NCI-H748 (cell line): ENCODE results near the gene SRMS.

Experiments used
- DNase-seq: peaks from one replicate; lab custom pipeline; 2025; ENCODE audit not compliant: unreplicated experiment; lab: John Stamatoyannopoulos, UW

The SRMS gene

DNA sequence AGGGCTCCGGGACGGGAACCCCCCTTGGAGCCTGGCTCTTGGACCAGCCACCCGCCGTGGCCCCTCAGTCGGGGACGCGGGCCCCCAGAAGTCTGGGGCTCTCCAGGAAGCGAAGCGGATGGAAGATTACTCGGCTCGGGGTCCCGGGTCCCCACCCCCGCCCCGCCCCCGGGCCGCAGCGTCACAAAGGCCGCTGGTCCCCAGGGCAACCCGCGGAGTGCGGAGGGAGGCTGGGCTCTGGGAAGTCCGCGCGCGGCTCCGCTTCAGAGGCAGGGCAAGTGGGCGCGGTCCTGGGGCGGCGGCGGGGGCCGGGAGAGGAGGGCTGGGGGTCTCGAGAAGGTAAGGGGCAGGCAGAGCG, 6.4 kb upstream of the SRMS start, which contains the start of gene FNDC11:
FNDC11 (plus strand) TSS at position 227 of the 358 bp plus-strand sequence. CDS start 1,505 bp downstream, outside the sequence.
- peak; percentile 70 for DNase-seq

DNA sequence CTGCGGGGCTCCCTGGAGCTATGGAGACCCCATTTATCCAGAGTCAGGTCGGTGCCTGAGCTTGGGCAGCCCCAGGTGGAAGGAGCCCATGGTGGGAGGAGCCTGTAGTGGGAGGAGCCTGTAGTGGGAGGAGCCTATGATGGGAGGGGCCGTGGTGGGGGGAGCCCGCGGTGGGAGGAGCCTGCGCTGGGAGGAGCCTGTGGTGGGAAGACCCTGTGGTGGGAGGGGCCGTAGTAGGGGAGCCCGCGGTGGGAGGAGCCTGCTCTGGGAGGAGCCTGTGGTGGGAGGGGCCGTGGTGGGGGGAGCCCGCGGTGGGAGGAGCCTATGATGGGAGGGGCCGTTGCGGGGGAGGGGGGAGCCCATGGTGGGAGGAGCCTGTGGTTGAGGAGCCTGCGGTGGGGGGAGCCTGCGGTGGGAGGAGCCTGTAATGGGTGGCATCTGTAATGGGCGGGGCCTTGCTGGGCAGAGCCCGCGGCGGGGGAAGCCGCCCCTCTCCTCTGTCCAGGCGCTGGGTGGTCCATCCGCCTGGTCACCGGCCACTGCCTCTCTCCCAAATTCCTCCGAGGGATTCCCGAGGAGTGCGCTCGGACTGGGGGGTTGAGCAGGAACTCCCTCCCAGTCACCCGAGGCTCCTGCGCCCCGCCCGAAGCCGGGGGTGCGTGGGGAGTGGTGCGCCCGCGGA, 5.8 kb upstream of the SRMS start:
- peak; percentile 75 for DNase-seq

DNA sequence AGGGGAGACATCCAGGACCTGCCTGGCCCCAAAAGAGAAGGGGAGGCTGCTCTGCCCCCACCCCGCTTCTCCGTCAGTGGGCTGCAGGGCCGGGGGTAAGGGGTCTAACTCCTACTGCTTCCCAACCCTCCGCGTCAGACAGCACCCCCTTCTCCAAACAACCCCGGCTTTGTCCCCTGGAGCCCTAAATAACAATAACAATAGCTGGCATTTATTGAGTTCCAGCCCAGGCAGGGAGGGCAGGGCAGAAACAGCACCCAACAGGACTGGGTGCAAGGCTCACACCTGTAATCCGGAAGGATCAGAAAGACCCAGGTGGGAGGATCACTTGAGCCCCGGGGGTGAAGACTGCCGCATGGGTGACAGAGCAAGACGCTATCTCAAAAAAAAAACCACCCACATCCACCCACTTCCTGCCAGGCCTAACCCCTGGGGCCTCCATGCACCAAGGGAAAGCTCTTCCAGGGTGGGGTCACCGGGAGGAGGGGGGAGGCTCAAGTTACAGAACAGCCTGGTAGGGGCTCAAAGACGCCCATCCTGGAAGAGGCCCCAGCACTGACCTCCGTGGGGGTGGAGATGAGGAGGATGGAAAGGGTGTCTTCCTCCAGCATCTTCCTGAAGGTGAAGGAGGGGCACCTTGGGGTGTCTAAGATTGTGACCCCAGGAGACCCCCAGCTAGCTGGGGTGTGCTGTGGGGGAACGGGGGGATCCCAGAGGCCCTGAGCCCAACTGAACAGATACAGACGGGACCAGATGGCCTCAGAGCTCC, 5.1 kb upstream of the SRMS start:
- DNase-seq = no peak

DNA sequence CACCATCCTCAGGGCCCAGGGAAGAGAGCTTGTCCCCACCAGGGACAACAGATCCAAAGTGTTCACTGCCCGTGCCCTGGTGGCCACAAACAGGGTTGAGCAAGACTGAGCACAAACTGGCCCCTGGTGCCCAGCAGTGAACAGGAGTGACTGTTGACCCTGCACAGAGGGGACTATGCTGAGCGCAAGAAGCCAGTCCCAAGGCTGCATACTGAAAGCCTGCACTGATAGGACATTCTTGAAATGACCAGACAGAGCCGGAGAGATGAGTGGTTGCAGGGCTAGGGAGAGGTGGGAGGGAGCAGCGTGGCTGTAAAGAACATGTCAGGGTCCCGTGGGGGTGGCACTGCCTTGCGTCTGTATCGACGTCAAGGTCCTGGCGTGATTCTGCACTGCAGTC, 3.5 kb upstream of the SRMS start:
- DNase-seq = no peak

DNA sequence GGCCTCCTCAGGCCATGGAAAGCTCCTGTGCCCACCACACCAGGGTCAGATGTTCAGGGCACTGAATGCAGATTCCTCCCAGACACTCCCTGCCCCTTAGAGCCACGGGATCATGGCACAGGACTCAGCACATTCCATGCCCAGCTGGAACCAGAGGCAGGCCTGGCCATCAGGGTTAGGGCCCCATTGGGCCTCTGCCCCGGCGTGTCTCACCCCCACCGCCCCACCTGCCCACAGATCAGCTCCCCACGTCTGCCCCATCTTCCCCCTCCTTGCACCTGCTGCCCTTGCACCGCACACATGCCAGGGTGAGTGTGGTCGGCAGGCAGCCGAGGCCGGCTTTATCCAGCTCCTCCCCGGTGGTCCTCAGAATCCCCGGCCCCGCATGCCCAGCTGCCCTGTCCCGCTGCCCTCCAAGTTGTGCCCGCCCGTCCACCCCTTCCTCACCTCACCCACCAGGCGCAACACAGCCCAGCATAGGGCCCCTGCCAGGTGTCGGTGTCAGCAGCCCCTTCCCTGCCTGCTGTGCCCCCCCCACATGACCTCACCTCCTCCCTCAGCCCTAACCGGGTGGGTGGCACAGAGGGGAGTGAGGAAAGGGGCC, 2.2 kb upstream of the SRMS start:
- DNase-seq = no peak

DNA sequence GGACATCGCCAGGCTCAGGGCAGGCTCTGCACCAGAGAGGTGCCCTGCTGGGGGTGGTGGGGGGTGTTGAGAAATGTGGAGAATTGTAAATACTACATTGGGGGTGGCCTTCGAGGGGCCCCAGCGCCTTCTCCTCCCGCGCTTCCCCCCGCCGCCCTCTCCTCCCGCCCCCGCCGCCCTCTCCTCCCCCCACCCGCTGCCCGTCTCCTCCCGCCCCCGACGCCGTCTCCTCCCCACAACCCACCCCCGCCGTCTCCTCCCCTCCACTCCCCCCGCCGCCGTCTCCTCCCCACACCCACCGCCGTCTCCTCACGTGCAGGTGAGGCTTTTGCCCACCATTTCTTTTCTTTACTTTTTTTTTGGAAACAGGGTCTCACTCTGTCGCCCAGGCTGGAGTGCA, 1.5 kb upstream of the SRMS start:
- no peak for DNase-seq

DNA sequence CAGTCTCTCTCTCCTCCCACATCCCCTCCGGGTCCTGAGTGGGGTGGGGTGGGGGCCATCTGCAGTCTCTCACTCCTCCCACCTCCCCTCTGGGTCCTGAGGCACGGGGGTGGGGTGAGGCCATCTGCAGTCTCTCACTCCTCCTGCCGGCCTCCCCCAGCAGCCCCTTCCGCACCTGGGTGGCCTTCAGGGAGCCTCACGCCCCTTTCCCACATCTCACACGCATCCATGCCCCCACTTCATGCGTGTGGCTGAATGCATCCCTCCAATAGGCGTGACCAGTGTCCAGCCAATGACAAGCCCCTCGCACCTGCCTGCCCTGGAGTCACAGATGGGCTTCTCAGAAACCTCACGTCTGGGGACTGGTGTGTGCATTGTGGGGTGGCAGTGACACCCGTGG, 993 bp upstream of the SRMS start:
- no peak for DNase-seq

DNA sequence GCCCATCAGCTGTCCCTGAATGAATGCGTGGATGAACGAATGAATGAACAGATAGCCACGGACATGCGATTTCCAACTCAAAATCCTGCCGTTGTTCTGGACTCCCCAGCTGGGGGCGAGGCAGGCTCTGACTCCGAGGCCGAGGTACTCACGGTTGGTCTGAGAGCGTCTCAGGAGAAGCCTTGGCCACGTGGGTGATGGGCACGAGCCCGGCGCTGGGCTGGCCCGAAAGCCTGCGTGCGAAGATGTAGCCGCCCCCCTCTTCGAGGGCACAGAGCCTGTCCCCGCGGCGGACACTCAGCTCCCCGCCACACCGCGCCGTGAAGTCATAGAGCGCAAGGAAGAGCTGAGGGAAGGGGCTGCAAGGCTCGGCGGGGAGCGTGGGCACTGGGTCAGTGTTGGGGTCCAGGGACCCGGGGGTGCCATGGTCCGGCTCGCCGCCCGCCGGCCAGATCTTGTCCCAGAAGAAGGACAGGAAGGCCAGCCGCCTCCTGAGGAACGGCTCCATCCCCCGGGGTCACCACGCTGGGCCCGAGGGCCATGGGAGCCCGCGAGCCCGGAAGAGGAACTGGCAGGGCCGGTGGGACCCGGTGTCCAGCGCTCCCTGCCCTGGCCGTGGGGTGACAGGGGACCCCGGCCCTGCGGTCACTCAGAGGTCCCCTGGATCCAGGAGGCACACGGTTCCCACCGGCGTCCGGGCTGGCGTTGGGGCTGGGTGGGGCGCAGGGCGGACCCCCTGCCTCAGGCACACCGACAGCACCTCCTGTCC, 409 bp downstream of the SRMS start:
- no peak for DNase-seq

DNA sequence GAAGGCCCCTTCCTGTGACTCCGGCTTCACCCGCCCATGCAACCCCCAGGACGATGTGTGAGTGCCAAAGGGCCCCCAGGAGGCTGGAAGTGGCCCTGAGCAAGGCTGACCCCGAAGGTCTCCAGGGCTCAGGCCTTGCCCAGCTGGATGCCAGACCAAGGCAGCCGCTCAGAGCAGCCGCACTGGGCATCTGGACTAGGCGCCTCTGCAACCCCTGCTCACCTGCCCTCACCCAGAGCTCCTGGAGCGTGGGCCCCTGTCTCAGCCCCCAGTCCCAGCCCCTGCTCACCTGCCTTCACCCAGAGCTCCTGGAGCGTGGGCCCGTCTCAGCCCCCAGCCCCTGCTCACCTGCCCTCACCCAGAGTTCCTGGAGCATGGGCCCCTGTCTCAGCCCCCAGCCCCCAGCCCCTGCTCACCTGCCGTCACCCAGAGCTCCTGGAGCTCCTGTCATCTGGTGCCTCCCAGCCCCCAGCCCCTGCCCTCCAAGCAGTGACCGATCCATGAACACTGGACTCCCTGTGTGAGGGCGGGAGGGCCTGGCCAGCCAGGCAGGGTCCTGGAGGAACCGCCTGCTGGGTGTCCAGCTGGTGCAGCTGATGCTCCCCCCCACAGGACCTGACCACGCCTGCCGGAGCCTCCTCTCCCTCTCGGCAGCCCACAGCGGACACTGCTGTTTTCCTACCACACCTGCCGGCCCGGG, 1.1 kb downstream of the SRMS start:
- DNase-seq = no peak

DNA sequence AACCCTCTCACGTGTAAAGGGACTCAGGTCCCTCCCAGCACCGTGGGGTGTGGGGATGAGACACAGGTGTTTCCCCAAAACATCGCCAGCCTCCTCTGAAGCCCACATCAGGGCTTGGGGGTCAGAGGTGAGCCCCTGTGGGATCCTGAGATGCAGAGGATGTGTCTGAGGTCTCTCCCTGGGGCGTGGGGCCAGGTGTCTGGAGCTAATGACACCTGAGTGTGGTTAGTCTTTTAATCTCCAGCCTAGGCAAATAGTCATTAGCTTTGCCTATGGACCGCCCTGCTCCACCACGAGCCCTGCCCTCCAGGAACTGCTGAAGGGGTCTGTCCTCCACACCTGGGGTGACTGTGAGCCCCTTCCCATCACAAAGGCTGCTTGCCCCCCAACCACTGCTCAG, 1.7 kb downstream of the SRMS start:
- DNase-seq = no peak

DNA sequence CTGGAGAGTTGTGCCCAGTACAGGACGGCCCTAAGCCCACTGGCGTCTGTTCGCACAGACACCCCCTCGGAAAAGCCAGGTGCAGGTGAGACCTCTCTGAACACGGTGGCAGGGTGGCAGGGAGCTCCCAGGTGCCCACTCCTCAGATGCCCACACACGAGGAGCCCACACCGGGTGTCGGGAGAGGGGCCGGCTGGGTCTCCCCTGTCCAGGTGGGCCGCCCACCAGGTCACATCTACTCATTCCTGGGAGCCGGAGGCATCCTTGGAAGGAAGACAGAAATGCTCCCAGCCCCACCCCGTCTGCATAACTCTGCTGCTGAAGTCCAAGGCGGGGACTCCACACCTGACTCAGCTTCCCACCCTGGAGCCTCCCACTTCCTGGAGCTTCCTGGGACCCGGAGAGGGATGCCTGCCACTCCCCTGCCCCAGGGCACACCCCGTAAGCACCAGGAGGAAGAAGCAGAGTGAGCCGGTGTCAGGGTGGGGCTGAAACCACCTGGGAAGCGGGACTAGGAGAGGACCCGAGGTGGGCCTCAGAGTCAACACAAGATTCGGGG, 2.5 kb downstream of the SRMS start:
- no peak for DNase-seq

DNA sequence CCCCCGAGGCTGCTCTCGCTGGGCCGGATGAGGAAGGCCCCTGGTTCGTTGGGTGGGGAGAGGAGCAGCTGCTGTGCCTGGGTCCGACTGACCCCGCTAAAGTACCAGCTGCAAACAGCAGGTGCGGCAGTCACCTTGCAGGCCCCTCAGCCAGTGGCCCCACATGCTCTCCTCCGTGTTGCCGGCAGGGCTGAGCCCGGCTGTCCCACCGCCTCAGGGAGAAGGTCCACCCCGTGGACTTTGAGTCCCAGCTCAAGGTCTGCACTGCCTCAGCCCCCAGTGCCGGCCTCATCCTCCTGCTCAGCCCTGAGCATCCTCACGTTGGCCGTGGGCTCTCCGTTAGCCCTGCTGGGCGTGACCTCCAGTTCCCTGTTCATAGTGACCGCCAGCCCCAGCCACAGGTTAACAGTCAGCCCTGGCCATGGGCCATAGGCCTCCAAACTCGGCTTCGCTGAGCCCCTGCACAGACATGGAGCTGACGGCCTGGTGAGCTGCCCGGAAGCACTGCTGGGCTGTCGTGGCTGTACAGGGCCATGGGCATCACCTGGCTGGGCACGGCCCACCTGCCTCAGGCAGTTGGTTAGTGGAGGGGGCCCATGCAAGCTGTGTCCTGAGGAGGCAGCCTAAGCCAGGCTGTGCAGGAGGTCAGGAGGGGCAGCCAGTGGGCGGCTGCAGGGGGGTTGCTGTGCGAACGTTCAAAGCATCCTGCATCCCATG, 3.1 kb downstream of the SRMS start:
- DNase-seq = peak; percentile 8

DNA sequence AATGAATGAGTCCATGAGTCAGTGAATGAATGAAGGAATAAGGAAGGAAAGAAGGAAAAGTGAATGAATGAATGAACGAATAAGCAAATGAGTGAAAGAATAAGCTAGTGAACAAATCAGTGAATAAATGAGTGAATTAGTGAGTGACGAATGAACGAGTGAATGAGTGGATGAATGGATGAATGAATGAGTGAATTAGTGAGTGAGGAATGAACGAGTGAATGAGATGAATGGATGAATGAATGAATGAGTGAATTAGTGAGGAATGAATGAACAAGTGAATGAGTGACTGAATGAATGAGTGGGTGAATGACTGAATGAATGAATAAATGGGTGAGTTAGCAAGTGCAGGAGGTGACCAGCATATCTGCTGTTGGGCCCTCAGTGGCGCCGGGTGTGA, 3.8 kb downstream of the SRMS start:
- no peak for DNase-seq

DNA sequence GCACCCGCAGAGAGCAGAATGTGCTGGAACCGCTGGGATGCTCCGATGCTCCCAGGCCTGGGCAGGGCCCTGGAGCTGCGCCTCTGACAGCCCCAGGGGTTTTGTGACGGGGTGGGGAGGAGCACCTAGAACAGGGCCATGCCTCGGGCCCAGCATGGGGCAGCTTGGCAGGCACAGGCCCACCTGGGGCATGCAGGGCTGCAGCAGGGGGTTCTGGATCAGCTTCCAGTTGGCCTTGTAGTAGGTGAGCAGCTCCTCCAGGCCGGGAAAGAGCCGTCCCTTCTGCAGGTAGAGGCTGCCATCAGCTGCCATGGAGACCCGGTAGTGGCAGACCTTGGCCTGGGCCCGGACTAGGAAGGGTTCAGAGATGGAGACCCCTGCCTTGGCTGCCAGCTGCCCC, 4.4 kb downstream of the SRMS start:
- no peak for DNase-seq

DNA sequence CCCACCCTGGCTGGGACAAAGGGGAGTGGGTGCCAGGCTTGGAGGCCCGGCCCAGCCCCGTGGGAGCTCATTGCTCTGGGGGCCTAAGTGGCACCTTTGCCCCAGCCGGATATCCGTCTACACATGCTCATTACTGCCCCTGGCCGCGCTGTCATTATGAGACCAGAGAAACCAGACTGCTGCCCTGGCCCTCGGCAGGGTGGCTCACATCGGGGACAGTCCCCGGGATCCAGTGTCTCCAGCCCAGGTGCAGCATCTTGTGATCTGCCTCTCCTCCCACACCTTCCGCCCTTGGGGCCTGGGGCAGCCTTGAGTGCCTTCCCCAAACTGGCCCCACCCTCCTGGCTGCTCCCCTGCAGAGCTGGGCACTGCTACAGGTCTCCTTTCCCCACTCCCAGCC, 4.9 kb downstream of the SRMS start:
- DNase-seq = no peak

DNA sequence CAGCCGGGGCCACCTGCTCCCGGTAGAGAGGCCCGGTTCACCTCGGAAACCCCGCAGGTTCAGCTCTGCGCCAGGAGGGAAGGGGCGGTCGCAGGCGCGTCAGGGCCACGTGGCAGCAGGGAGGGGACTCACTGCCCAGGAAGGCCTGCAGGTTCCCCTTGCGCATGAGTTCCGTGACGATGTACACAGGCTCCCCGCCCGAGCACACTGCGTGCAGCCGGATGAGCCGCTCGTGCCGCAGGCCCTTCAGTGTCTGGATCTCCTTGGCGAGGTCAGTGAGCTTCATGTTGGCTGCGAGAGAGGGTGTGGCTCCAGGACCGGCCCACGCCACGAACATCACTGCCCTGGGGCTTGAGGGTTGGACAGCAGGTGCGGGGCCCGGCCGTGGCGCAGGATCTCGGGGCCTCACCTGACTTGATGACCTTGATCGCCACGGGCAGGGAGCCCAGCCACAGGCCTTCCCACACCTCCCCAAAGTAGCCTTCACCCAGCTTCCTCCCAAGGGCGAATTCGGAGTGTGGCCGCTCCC, 5.5 kb downstream of the SRMS start:
- DNase-seq = no peak

DNA sequence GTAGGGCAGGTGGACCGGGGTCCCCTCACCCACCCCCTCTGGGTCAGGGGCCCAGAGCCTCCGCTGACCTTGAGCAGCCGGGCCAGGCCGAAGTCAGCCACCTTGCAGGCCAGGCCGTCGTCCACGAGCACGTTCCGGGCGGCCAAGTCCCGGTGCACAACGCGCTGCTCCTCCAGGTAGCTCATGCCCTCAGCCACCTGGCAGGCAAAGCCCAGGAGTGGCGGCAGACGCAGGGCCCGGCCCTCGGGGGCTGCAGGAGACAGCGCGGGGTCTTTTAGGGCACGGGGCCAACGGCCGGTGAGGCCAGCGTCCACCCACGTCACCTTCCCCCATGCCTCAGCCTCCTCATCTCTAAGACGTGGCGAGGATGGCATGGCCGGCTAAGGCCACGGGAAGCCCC, 6.2 kb downstream of the SRMS start:
- no peak for DNase-seq

DNA sequence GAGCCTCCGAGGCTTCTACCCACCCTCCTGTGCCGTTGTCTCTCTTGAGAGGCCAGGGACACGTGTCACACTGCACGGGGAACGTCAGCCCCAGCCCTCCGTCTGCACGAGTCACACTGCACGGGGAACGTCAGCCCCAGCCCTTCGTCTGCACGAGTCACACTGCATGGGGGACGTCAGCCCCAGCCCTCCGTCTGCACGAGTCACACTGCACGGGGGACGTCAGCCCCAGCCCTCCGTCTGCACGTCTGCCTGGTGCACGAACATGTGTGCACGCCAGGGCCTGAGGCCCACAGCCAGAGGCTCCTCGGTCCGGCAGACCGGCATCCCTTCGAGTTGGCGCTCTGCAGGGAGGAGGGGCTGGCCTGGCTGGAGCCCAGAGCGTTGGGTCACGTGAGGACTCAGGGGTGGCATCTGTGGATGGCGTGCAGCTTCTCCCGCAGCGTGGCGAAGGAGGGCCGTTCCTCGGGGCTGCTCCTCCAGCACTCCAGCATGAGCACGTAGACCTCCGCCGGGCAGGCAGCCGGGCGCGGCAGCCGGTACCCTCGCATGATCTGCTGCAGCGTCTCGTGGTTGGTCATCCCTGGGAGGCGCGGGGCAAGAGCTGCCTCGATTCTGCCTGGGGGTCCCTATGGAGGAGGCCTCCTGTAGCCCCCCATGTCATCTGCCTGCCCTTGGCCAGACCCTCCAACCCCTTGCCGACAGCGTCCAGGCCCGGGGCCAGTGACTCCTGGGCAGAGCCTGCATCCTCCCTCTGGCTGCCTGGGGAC, 6.9 kb downstream of the SRMS start:
- DNase-seq = no peak
